Erythroblast (primary cell): ENCODE results near the gene PLXNB1.

Experiments used
- GATA1 ChIP-seq: IDR thresholded peaks from 2 replicates; pipeline ENCODE4 v1.6.1; 2011; ENCODE audit warnings: low read depth, mild to moderate bottlenecking, control low read depth, low read length, moderate library complexity
- POLR2A ChIP-seq: IDR thresholded peaks from 2 replicates; pipeline ENCODE4 v1.6.1; 2011; ENCODE audit warnings: mild to moderate bottlenecking, low read length

DNA sequence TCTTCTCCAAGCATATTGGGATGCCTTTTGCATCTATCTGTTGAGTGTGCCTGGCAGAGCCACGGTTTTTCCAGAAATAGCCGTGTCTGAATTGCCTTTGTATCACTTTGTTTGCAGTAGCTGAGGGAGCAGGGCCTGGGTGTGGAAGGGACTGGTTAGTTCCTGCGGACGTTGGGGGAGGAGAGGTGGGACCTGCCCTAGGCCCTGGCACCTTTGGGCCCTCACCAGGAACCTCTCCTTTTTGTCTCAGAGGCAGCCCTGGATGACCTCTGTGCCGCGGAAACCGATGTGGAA lies 35.3 kb upstream of the PLXNB1 start:
- TF ChIP-seq POLR2A (no peak), GATA1 (no peak)
